Adrenal gland (tissue), 5 donors: ENCODE data around the gene PSMB2.

Experiments used
- POLR2A ChIP-seq, 2 donors: fragments of 450-650 bp; IDR thresholded peaks; one replicate each; pipeline ENCODE4 v1.6.1; 2017; ENCODE audit warnings: antibody characterized with exemption in 2 of 2, mild to moderate bottlenecking in 2 of 2, moderate library complexity in 1 of 2
- TF ChIP-seq, protein P1 (sequence below), 6 experiments: fragments of 450-650 bp in 4 of 6; fragments of 200-600 bp in 2 of 6; sonication (generic) in 1 of 6; IDR thresholded peaks; 1 replicate in 5 of 6; 2 replicates in 1 of 6; pipeline versions ENCODE4 v1.5.1 to v1.8.0; 2016 to 2021; ENCODE audit warnings: antibody characterized with exemption in 6 of 6, mild to moderate bottlenecking in 2 of 6, moderate library complexity in 1 of 6
- donor health status: DM: no; HTN: no; CAD: no.

GRCh38 chr1:35577071-35577998 lies 64.0 kb downstream of the PSMB2 start:
- TF ChIP-seq, protein P1, sequence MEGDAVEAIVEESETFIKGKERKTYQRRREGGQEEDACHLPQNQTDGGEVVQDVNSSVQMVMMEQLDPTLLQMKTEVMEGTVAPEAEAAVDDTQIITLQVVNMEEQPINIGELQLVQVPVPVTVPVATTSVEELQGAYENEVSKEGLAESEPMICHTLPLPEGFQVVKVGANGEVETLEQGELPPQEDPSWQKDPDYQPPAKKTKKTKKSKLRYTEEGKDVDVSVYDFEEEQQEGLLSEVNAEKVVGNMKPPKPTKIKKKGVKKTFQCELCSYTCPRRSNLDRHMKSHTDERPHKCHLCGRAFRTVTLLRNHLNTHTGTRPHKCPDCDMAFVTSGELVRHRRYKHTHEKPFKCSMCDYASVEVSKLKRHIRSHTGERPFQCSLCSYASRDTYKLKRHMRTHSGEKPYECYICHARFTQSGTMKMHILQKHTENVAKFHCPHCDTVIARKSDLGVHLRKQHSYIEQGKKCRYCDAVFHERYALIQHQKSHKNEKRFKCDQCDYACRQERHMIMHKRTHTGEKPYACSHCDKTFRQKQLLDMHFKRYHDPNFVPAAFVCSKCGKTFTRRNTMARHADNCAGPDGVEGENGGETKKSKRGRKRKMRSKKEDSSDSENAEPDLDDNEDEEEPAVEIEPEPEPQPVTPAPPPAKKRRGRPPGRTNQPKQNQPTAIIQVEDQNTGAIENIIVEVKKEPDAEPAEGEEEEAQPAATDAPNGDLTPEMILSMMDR (IDR thresholded peaks at IDR 0.05), result no peak
- no peak for TF ChIP-seq POLR2A (IDR thresholded peaks at IDR 0.05)
